GM12875 (cell line): ENCODE results near the gene FLRT3.

ENCODE experiments used
- H3K4me3 ChIP-seq: one replicate; pipeline ENCODE4 v1.5.1; 2011; ENCODE audit warnings: low read depth, low read length, control low read depth
- TF ChIP-seq, protein P1 (sequence below): IDR thresholded peaks from 2 replicates; pipeline ENCODE4 v1.5.1; 2011; ENCODE audit warnings: low read depth, mild to moderate bottlenecking, control low read depth, inconsistent platforms, low read length, moderate library complexity, borderline replicate concordance; ENCODE audit not compliant: insufficient read depth

FLRT3 gene

GRCh38 chr20:14375416-14375985 lies 38.1 kb upstream of the FLRT3 start:
- TF ChIP-seq, protein P1, sequence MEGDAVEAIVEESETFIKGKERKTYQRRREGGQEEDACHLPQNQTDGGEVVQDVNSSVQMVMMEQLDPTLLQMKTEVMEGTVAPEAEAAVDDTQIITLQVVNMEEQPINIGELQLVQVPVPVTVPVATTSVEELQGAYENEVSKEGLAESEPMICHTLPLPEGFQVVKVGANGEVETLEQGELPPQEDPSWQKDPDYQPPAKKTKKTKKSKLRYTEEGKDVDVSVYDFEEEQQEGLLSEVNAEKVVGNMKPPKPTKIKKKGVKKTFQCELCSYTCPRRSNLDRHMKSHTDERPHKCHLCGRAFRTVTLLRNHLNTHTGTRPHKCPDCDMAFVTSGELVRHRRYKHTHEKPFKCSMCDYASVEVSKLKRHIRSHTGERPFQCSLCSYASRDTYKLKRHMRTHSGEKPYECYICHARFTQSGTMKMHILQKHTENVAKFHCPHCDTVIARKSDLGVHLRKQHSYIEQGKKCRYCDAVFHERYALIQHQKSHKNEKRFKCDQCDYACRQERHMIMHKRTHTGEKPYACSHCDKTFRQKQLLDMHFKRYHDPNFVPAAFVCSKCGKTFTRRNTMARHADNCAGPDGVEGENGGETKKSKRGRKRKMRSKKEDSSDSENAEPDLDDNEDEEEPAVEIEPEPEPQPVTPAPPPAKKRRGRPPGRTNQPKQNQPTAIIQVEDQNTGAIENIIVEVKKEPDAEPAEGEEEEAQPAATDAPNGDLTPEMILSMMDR: no peak
- no peak overlapping the region for H3K4me3 ChIP-seq

- TF ChIP-seq, protein P1: no peak
Observed at GRCh38 chr20:14374196-14374595, 36.8 kb upstream of the FLRT3 start.

DNA sequence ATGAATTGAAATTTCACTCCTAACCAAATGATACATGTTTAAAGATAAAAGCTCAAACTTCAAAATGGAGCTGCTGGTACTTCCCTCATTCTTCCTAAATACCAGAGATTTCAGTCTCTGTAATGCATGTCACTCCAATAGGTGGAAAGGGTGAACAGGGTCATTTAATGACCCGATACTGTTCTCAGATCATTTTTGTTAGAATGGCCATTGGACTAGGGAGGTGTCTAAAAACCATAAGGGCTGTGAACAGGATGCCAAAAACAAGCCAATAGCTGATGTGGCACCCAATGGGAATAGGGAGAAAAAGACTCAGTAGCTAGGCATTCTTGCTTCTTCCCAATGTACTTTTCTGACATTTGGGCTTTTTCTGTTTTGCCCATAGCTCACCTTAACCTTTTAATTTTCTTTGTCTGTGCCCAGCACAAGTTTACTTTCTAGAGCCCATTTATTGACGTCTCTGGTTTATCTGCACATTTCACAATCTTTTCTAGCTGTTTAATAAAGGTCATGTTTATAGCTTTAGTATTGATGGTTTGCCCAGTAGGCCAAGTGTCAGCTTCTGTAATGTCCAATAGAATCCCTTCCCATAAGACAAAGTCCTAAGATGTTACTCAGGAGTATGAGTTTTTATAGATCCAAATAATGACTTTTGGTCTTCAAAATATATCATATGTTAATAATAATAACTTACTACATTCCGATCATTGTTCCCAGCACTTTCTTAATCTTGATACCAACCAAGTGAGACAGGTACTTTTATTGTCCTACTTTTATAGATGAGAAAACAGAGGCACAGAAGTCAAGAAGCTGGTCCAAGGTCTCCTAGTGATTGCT lies 24.3 kb upstream of the FLRT3 start:
- TF ChIP-seq, protein P1: no peak
- no peak overlapping the region for H3K4me3 ChIP-seq

More at GRCh38 chr20:14374196-14374595, 36.8 kb upstream of the FLRT3 start:
- H3K4me3 ChIP-seq: no peak overlapping the region

- TF ChIP-seq, protein P1: no peak
- H3K4me3 ChIP-seq: no peak overlapping the region
Observed at GRCh38 chr20:14360416-14360815, 23.0 kb upstream of the FLRT3 start.

DNA sequence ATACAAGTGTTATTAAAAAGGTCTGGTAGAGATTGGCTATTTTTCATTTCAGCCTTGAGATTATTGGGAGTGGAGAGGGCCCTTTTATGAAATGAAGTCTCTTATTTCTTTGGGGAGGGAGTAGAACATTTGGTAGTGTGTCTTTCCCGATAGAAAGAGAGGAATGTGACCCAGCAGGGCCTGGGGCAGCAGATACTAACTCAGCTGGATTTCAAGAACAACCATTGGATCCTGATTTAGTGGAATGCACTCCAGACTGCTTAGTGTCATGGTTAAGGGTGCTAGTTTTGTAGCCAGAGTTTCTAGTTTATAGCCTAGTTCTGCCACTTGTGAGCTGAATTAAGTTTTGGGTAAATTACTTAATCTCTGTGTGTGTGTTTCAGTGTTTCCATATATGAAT lies 18.4 kb upstream of the FLRT3 start:
- H3K4me3 ChIP-seq: no peak overlapping the region
- TF ChIP-seq, protein P1: no peak

- H3K4me3 ChIP-seq: no peak overlapping the region
- TF ChIP-seq, protein P1: no peak
Observed at GRCh38 chr20:14344746-14345145, 7.3 kb upstream of the FLRT3 start.
